NCI-H1694 (cell line): ENCODE measurements around the gene MAP3K21.

Source experiments
- DNase-seq: peaks from one replicate; lab custom pipeline; 2025; lab: John Stamatoyannopoulos, UW

The MAP3K21 gene

DNA sequence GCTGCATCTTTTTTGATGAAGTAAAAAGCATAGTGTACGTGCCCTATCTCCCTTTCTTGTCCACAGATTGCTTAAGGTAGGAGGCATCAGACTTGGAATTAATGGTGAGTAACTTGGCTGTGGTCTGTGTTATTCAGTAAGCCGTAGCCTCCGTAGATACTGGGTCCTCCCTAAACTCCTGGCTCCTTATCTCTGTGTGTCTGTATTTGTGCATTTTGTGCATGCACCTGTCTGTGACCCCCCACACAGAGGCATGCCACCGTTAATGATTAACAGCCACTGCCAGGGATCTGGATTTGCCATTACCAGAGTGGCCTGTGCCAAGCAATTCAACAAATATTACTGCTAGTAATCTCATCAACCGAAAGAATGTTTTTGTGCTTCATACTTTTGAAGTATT lies 31.9 kb downstream of the MAP3K21 start:
- no peak for DNase-seq

DNA sequence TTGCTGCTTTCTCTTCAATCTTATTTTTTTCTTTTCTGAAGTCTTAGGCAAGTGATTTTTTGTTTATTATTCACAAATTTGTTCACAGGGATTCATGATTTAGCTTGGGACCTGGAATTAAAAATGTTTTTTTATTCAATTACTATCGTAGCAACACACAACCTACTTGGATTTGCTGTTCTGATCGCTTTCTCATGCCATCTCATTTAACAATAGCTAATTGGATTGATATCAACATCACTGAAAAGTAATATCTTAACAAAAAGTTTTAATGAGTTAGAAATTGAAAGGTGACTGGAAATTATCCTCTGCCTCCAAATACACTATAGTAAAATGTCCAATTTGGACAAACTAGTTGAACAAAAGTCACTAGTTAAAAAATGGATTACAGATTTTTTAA lies 32.4 kb downstream of the MAP3K21 start:
- no peak for DNase-seq

DNA sequence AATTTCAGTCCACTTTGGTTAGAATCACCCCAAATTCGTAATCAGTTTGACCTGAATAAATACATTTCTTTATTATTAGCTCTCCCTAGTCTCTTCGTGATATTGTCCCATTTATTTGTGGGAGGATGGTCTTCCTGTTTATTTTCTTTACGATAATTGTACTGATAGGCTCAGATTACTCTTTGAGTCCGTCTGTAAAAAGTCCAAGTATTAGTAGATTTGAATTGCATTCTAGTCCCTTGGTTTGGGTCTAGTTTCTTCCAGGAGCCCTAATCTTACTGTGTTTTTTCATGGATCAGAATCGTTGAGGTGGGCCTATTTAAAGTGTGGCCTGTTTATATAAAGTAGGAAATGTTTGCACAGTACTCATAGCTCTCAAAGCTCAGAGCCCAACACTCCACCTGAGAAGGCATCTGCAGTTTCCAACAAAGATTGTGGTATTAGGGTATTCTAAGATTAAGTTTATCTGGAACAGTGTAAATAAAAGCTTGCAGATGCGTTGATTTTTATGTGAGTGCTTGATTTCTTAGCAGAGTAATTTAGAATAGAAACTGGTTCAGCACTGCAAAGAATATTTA lies 33.1 kb downstream of the MAP3K21 start:
- no peak for DNase-seq

DNA sequence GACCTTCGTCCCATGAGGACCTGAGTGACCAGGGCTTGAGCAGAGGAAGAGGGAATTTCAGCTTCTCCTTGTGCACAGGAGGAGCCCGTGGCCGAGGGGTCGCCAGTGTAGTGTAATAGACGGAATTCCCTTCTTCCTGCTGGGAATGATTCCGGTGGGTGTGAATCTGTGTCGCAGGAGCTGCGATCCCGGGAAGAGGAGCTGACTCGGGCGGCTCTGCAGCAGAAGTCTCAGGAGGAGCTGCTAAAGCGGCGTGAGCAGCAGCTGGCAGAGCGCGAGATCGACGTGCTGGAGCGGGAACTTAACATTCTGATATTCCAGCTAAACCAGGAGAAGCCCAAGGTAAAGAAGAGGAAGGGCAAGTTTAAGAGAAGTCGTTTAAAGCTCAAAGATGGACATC lies 34.4 kb downstream of the MAP3K21 start:
- no peak for DNase-seq

- DNase-seq = no peak
Observed at GRCh38 chr1:233362743-233363142, 35.2 kb downstream of the MAP3K21 start.

GRCh38 chr1:233364026-233364425 lies 36.5 kb downstream of the MAP3K21 start:
- no peak for DNase-seq

DNA sequence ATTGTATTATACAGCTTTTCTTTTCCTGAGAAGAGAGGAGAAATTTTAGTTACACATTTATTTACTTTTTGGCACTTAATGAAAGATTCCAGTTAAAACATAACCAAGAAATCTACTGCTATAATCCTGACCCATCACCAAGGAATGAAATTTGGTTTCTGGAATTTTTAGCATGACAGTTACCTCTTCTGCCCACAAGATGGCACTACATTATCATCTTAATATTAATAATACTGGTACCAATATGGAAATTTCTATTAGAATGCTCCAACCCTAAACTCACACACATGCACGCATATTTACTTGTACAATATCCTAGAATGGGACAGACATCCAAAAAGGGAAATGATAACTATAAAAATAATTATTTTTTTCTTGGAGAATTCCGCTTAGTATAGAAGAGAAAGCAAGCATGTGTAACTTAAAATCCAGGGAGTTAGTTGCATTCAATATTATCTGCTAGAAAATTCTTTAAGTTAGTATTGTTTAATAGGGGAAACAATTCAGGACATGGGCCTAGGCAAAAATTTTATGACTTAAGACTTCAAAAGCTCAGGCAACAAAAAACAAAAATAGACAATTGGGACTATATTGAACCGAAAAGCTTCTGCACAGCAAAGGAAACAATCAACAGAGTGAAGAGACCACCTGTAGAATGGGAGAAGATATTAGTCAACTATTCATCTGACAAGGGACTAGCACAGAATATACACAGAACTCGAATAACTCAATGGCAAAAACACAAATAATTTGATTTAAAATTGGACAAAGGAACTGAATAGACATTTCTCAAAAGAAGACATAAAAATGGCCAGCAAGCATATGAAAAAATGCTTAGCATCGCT lies 37.4 kb downstream of the MAP3K21 start:
- DNase-seq = peak; percentile 58

DNA sequence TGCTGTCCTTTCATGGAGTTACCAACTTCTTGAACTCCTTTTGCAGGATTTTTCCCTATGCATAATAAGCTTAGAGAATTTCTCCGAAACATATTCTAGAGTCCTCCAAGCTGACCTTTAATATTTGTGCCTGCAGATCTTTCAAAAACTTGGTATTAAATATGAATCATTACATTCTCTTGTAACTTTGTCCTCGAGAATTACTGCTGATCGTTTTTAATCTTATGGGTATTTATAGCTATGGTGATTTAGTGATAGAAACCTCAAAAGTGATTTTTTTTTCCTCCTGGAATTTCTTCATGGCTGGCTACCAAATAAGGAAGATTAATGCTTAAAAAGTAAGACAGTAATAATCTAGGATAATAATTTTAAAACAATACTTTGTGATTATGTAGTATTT lies 39.1 kb downstream of the MAP3K21 start:
- no peak for DNase-seq

DNA sequence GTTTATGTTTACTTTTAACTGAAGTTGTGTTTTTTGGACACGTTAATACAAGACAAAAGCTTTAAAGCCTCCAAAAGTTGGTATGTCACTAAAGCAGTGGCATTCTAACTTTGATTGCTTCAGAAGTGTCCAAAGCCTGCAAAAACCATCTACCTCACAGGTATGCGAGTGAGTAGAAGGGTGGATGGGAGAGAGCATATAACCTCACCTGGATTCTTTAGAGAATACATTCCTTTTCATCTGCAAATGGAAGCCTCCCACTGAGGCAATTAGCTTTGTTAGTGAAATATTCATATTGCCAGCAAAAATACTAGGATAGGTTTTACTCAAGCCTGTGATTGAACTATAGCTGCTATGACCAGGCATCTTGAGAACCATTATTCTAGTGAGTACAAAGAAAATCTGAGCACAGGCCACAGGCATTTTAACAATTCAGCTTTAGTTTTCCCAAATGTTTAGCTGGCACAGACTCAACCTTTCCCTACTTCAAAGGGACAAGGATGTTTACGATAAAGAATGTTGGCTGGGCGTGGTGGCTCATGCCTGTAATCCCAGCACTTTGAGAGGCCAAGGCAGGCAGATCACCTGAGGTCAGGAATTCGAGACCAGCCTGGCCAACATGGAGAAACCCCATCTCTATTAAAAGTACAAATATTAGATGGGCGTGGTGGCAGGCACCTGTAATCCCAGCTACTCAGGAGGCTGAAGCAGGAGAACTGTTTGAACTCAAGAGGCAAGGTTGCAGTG lies 39.7 kb downstream of the MAP3K21 start:
- DNase-seq = no peak

DNA sequence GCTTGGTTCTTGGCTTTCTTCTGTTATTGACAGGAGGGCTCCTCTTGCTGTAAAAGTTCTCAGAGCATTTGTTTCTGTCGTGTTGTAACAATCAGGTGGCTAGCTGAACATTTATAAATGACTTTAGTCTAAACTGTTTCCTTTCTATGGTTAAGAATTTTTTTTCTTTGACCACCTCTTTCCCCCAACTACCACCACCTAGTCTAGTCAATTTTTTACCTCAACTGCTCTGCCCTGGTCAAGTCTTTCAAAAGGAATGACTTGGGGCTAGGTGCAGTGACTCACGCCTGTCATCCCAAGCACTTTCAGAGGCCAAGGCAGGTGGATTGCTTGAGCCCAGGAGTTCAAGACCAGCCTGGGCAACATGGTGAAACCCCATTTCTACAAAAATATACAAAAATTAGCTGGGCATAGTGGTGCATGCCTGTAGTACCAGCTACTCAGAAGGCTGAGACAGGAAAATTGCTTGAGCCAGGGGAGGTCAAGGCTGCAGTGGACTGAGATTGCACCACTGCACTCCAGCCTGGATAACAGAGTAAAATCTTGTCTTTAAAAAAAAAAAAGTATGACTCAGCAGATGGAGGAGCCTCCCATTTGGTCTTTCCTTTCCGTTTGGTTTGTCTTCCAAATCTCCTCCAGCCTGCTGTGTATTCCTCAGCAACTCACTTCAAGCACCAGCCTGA lies 40.7 kb downstream of the MAP3K21 start:
- DNase-seq = no peak

- DNase-seq = no peak
Observed at GRCh38 chr1:233368789-233369130, 41.2 kb downstream of the MAP3K21 start.

DNA sequence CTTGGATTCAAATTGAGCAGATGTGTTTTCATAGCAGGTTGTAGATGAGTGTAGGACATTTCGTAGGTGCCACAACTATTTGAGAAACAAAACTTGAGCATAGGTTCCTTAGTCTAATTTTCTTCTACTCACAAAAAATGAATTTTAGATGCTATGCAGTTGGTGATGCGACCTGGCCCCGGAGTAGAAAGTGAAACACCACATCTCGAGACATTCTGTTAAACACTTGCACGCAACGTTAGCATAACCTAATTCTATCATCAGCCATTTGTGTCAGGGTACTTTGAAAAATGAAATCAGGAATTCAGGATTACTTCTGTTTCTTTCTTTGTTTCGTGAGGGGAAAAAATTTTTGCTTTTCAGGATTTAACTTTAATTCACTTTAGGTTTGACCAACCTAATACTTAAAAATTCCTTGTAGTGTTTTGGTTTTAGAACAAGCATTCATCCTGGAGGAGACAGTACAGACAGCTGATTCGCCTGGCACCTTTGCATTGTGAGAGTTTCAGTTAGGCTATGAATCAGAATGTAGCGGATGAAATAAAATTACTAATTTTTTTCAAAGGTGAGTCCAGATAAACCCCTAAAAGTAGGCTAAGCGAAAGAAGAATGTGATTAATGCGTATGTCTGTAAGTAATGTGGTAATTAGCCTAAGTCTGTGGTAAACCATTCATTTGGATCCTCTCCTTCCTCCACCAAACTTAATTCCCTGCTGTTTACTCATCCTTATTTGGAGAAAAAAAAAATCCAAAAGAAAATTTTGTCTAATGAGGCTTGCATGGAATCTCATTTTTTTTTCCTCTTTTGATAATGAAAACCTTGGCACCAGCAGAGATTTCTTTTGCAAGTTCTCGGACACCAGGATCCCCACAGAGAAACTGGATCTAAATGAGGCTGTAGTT lies 44.9 kb downstream of the MAP3K21 start:
- DNase-seq = no peak

- no peak for DNase-seq
Observed at GRCh38 chr1:233373226-233373625, 45.7 kb downstream of the MAP3K21 start.

DNA sequence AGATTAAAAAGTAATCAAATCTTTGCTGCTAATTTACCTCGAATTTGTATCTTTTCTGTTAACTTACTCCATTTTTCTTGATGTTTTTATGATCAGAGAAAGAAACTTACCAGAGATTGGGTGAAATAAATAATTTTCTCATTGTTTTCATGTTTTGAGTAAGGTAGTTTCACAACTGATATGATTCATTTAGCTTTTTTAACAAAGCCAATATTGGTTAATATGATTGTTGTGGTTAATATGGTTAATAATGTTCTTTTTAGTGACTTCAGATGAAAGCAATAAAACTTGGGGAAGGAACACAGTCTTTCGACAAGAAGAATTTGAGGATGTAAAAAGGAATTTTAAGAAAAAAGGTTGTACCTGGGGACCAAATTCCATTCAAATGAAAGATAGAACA lies 48.1 kb downstream of the MAP3K21 start:
- no peak for DNase-seq

DNA sequence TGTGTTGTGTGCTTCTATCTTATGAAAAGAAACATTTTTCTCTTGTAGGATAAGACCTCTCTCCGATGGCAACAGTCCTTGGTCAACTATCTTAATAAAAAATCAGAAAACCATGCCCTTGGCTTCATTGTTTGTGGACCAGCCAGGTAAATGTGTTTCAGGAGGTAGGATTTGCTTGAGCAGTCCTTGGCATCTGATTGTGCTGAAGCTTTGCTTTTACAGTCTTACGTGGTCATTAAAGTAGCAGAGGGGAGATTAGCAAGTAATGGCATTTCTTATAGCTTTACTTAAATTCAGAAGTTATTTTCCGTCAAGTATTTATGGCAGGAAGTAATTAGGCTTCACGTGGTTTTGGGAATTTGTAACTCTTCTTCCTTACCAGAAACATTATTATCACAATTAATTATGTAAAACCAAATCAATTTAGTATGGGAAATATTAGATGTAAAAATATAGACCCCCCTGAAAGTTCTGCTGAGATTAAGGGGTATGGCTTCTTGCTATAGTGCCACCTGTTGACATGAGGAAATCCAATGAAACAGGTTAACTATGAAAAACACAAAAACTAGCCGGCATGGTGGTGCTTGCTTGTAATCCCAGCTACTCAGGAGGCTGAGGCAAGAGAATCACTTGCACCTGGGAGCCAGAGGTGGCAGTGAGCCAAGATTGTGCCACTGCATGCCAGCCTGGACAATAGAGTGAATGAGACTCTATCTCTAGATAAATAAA lies 49.0 kb downstream of the MAP3K21 start:
- no peak for DNase-seq

DNA sequence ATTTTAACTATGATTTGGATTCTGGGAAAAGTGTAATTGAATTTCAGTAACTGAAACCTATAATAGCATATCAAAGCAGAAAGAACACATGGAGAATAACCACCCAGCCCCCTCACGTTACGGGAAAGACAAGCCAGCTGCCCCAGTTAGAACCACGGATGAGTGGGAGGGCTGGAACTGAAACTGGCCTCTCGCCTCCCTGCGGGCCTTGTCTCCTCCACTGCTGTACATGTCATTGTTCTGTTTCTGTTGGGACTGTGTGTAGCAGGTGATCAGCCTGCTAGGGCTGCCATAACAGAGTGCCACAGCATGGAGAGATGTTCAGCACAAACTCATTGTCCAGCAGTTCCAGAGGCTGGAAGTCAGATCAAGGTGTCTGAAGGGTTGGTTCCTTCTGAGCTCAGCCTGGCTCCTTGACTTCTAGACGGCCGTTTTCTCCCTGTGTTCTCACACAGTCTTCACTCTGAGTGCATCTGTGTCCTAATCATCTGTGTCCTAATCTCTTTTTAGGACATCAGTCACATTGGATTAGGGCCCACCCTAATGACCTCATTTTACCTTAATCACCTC lies 52.4 kb downstream of the MAP3K21 start:
- no peak for DNase-seq

GRCh38 chr1:233381806-233382205 lies 54.3 kb downstream of the MAP3K21 start:
- DNase-seq = no peak

- DNase-seq = no peak
Observed at GRCh38 chr1:233383984-233384383, 56.5 kb downstream of the MAP3K21 start.

DNA sequence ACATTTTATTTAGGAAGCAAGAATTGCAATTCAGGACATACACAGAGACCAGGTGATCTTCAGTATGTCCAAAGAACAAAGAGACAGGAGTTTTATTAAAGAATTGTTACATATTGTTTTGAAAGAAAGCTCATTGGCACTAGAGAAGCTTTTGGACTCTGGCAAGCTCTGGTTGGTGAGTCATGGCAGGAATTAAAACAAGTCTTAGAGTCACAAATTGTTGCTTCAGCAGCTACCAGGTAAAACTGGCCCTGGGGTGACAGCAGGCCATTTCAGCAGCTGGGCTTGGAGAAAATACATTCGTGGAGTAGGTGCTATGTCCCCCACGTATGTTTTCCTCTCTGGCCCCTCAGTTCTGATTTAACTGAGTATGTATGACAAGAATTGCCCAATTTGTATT lies 58.8 kb downstream of the MAP3K21 start:
- DNase-seq = no peak

DNA sequence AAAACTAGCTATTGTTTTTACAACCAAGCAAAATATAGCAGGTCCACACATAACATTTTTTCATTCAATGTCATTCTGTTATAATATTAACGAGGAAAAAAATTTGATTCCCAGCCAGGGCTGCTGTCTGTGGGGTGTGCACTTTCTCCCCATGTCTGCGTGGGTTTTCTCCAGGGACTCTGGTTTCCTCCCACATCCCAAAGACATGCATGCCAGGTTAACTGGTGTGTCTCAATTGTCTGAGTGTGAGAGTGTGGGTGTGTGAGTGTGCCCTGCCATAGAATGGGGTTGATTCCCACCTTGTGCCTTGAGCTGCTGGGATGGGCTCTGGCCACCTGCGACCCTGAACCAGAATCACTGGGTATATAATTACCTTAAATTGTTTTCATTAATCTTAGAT lies 60.1 kb downstream of the MAP3K21 start:
- no peak for DNase-seq

DNA sequence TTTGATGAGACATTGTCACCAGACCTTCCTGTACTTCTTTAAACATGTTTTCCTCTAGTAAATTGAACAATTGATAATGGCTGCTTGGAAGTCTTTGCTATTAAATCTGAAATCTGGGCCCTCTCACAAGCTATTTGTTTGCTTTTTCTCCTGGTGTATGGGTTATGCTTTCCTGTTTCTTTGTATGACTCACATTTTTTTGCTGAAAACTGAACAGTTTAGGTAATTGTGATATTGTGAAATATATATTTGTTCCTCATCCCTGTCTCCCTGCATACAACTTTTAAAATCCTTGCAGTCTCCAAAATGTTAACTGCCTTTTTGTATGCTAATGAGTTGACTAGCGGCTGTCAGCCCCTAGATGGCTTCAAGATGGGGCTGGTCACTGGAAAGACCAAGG lies 61.6 kb downstream of the MAP3K21 start:
- DNase-seq = no peak
